PC-3 (cell line): ENCODE measurements around the gene RTN4RL2. TPM values are rescaled to one million over a fixed set of nuclear protein-coding genes. Genes with fewer than 3 reads are reported as not detected.

ENCODE experiments used
- ATAC-seq: fragments of 200-7000 bp; cut with Tn5 transposase; 2 replicates; pipeline ENCODE4 v1.9.1; 2020; ENCODE audit warnings: mild to moderate bottlenecking, moderate library complexity
- BruUV-seq: library from RNA; stranded (reverse); fragments of 400-500 nt; replicated peaks from 2 replicates; lab custom pipeline; 2021; lab: Mats Ljungman, UMichigan
- CTCF ChIA-PET: fragments of 300-600 bp; sonication (Branson Sonifier 250); formaldehyde crosslinking; loops from one replicate; lab custom pipeline; 2022; ENCODE audit warnings: antibody characterized with exemption; lab: Charles Lee
- POLR2A ChIA-PET: fragments of 300-600 bp; sonication (Branson Sonifier 250); formaldehyde crosslinking; loops from one replicate; lab custom pipeline; 2022; ENCODE audit warnings: antibody characterized with exemption; ENCODE audit not compliant: unreplicated experiment; lab: Charles Lee
- DNase-seq: peaks from one replicate; pipeline ENCODE4 v3.0.0-alpha.2; 2015
- H2AFZ ChIP-seq: fragments of 300-600 bp; sonication (generic); 2 replicates; pipeline ENCODE4 v1.6.0; 2016; ENCODE audit warnings: antibody characterized with exemption, low read length
- H3F3A ChIP-seq: fragments of 300-600 bp; sonication (generic); one replicate; pipeline ENCODE4 v1.6.0; 2017; ENCODE audit warnings: antibody characterized with exemption, low read length, control low read depth, mild to moderate bottlenecking; ENCODE audit not compliant: unreplicated experiment
- H3K27ac ChIP-seq: fragments of 300-600 bp; sonication (generic); 2 replicates; pipeline ENCODE4 v1.5.1; 2016; ENCODE audit warnings: mild to moderate bottlenecking, low read length
- H3K27me3 ChIP-seq: fragments of 300-600 bp; sonication (generic); 2 replicates; pipeline ENCODE4 v1.6.1; 2016; ENCODE audit warnings: low read length, mixed read lengths
- H3K36me3 ChIP-seq: fragments of 300-600 bp; sonication (generic); 2 replicates; pipeline ENCODE4 v1.6.1; 2016; ENCODE audit warnings: low read depth, mixed run types, low read length, mixed read lengths
- H3K4me1 ChIP-seq: fragments of 300-600 bp; sonication (generic); 2 replicates; pipeline ENCODE4 v1.5.1; 2016; ENCODE audit warnings: low read length; ENCODE audit not compliant: insufficient read depth
- H3K4me2 ChIP-seq: fragments of 300-600 bp; sonication (generic); 2 replicates; pipeline ENCODE4 v1.6.0; 2016; ENCODE audit warnings: low read length
- H3K4me3 ChIP-seq: fragments of 300-600 bp; sonication (generic); 2 replicates; pipeline ENCODE4 v1.5.1; 2016; ENCODE audit warnings: mild to moderate bottlenecking, low read length, mixed read lengths
- H3K79me2 ChIP-seq: fragments of 300-600 bp; sonication (generic); 2 replicates; pipeline ENCODE4 v1.6.1; 2017; ENCODE audit warnings: low read length, mixed read lengths
- H3K9ac ChIP-seq: fragments of 300-600 bp; sonication (generic); 2 replicates; pipeline ENCODE4 v1.6.0; 2016; ENCODE audit warnings: mild to moderate bottlenecking, low read length
- H3K9me2 ChIP-seq: fragments of 300-600 bp; sonication (generic); replicated peaks from 2 replicates; pipeline ENCODE4 v1.6.1; 2016; ENCODE audit warnings: mixed run types, low read length, mixed read lengths
- H3K9me3 ChIP-seq: fragments of 300-600 bp; sonication (generic); 2 replicates; pipeline ENCODE4 v1.6.1; 2016; ENCODE audit warnings: low read length, mixed read lengths
- H4K20me1 ChIP-seq: fragments of 300-600 bp; sonication (generic); 2 replicates; pipeline ENCODE4 v1.6.1; 2016; ENCODE audit warnings: low read length, mixed read lengths
- EZH2 ChIP-seq: fragments of 300-600 bp; sonication (generic); IDR thresholded peaks from one replicate; pipeline ENCODE4 v1.6.1; 2017; ENCODE audit warnings: antibody characterized with exemption, mild to moderate bottlenecking, low read length; ENCODE audit not compliant: unreplicated experiment
- EZH2phosphoT487 ChIP-seq: fragments of 300-600 bp; sonication (generic); IDR thresholded peaks from 2 replicates; pipeline ENCODE4 v1.6.1; 2018; ENCODE audit warnings: mild to moderate bottlenecking, antibody characterized with exemption, low read length, borderline replicate concordance
- intact Hi-C: fragments of 100-400 bp; cut with micrococcal nuclease; formaldehyde crosslinking; loops from 2 replicates; pipeline ENCODE4 v1.9.0; 2023
- total RNA-seq: library from RNA; depleted of rRNA; stranded (reverse); fragments of >200 nt; gene quantifications from 2 replicates; pipeline ENCODE4 v1.2.3, GENCODE V29; 2014
- TF ChIP-seq, protein P1 (sequence below): fragments of 300-600 bp; sonication (generic); conservative IDR thresholded peaks from 2 replicates; pipeline ENCODE4 v1.5.1; 2017; ENCODE audit warnings: antibody characterized with exemption, low read depth, mild to moderate bottlenecking, low read length

RTN4RL2 gene
- total RNA-seq, 1 experiment from 2014 or later: 3.5 TPM

GRCh38 chr11:57475191-57475590 is 14.9 kb downstream of the RTN4RL2 start:
- H3K27me3 ChIP-seq: no peaks in the 10 kb centered on the region
- H2AFZ ChIP-seq: no peak overlapping the region
- H3K79me2 ChIP-seq: no peaks in the 10 kb centered on the region
- peaks cover 29% of the 10 kb centered on the region for H3K4me1 ChIP-seq
- H3K9me2 ChIP-seq: no peaks in the 10 kb centered on the region
- no peaks in the 10 kb centered on the region for H3F3A ChIP-seq
- TF ChIP-seq EZH2phosphoT487: no peak
- TF ChIP-seq, protein P1, sequence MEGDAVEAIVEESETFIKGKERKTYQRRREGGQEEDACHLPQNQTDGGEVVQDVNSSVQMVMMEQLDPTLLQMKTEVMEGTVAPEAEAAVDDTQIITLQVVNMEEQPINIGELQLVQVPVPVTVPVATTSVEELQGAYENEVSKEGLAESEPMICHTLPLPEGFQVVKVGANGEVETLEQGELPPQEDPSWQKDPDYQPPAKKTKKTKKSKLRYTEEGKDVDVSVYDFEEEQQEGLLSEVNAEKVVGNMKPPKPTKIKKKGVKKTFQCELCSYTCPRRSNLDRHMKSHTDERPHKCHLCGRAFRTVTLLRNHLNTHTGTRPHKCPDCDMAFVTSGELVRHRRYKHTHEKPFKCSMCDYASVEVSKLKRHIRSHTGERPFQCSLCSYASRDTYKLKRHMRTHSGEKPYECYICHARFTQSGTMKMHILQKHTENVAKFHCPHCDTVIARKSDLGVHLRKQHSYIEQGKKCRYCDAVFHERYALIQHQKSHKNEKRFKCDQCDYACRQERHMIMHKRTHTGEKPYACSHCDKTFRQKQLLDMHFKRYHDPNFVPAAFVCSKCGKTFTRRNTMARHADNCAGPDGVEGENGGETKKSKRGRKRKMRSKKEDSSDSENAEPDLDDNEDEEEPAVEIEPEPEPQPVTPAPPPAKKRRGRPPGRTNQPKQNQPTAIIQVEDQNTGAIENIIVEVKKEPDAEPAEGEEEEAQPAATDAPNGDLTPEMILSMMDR: no peak
- TF ChIP-seq EZH2: no peak
- no peak overlapping the region for H3K9ac ChIP-seq
- ChIA-PET CTCF (no interaction called here), POLR2A (no interaction called here)
- H3K9me3 ChIP-seq: no peaks in the 10 kb centered on the region
- no peak overlapping the region for H3K4me2 ChIP-seq
- intact Hi-C loops: loop anchor here (5.0 kb wide), 1 partner anchor 52 kb away; no protein-coding TSS in a partner anchor
- no peaks in the 10 kb centered on the region for H4K20me1 ChIP-seq
- DNase-seq (peak; percentile 29), ATAC-seq (no peak)
- H3K4me3 ChIP-seq: no peak overlapping the region
- no peak overlapping the region for H3K27ac ChIP-seq
- no TSS peak for BruUV-seq
- no peaks in the 10 kb centered on the region for H3K36me3 ChIP-seq

DNA sequence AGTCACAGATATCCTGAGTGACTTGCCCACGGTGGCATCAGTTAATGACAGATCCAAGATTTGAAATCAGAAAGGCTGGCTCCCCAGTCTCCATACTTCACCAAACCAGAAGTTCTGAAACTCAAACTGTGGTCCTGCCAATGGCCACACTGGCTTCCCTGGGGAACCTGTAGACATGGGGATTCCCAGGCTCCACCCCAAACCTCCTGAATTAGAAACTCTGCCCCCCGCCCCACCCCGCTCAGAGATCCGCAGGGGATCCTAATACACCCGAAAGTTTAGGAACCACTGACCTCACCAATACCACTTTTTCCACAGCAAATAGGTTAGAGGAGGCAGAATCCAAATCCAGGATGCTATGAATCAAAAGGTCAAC is 15.3 kb downstream of the RTN4RL2 start:
- H3K9me2 ChIP-seq: no peaks in the 10 kb centered on the region
- H4K20me1 ChIP-seq: no peaks in the 10 kb centered on the region
- CTCF ChIA-PET: interaction anchor here (0.5 to 1.4 kb wide), 3 partner anchors 18 to 130 kb away, joined by 4 to 11 read pairs (median 7); no protein-coding TSS in a partner anchor
- peak overlapping the region; percentile 61; the same call in 1 of the 2 replicates for H3K4me3 ChIP-seq
- BruUV-seq: TSS peak; percentile 29
- peak overlapping the region; percentile 83 for H3K4me2 ChIP-seq
- H3K36me3 ChIP-seq: no peaks in the 10 kb centered on the region
- H2AFZ ChIP-seq: peak overlapping the region; percentile 84
- no peaks in the 10 kb centered on the region for H3K79me2 ChIP-seq
- ATAC-seq: no peak
- H3K9me3 ChIP-seq: no peaks in the 10 kb centered on the region
- no peaks in the 10 kb centered on the region for H3F3A ChIP-seq
- POLR2A ChIA-PET: interaction anchor here (0.6 kb wide), 1 partner anchor 797 kb away, joined by 3 read pairs; no protein-coding TSS in a partner anchor
- no peaks in the 10 kb centered on the region for H3K27me3 ChIP-seq
- DNase-seq: no peak
- intact Hi-C loops: loop anchor here (5.0 kb wide), 1 partner anchor 52 kb away; no protein-coding TSS in a partner anchor
- H3K9ac ChIP-seq: no peak overlapping the region
- H3K27ac ChIP-seq: no peak overlapping the region
- TF ChIP-seq EZH2 (no peak), EZH2phosphoT487 (no peak)
- TF ChIP-seq, protein P1: no peak
- peaks cover 29% of the 10 kb centered on the region for H3K4me1 ChIP-seq

DNA sequence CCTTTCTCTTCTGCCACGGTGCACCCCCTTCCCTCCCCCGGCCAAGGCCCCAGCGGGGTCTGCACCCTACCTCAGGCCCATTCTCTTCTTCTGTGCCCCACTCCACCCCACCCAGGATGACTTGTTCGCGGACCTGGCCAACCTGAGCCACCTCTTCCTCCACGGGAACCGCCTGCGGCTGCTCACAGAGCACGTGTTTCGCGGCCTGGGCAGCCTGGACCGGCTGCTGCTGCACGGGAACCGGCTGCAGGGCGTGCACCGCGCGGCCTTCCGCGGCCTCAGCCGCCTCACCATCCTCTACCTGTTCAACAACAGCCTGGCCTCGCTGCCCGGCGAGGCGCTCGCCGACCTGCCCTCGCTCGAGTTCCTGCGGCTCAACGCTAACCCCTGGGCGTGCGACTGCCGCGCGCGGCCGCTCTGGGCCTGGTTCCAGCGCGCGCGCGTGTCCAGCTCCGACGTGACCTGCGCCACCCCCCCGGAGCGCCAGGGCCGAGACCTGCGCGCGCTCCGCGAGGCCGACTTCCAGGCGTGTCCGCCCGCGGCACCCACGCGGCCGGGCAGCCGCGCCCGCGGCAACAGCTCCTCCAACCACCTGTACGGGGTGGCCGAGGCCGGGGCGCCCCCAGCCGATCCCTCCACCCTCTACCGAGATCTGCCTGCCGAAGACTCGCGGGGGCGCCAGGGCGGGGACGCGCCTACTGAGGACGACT is 15.9 kb downstream of the RTN4RL2 start:
- no peak for TF ChIP-seq EZH2
- TF ChIP-seq EZH2phosphoT487: peak; percentile 95
- TF ChIP-seq, protein P1: no peak
- peak overlapping the region; percentile 61 for H3K4me3 ChIP-seq
- H3K36me3 ChIP-seq: no peaks in the 10 kb centered on the region
- H3K79me2 ChIP-seq: no peaks in the 10 kb centered on the region
- H3K4me2 ChIP-seq: peak overlapping the region; percentile 83
- H3F3A ChIP-seq: no peaks in the 10 kb centered on the region
- H4K20me1 ChIP-seq: no peaks in the 10 kb centered on the region
- no peaks in the 10 kb centered on the region for H3K27me3 ChIP-seq
- intact Hi-C loops: loop anchor here (5.0 kb wide), 1 partner anchor 51 kb away; no protein-coding TSS in a partner anchor
- H3K9ac ChIP-seq: peak overlapping the region; percentile 45
- no peak overlapping the region for H3K27ac ChIP-seq
- ATAC-seq (peak; percentile 37), DNase-seq (peak; percentile 43)
- no TSS peak for BruUV-seq
- peak overlapping the region; percentile 84 for H2AFZ ChIP-seq
- ChIA-PET POLR2A (interaction anchor here (0.6 to 0.7 kb wide), 2 partner anchors 83 to 797 kb away, joined by 3 to 7 read pairs; no protein-coding TSS in a partner anchor), CTCF (interaction anchor here (0.5 to 1.4 kb wide), 5 partner anchors 17 to 130 kb away, joined by 3 to 11 read pairs (median 4); no protein-coding TSS in a partner anchor)
- H3K9me3 ChIP-seq: no peaks in the 10 kb centered on the region
- H3K4me1 ChIP-seq: peaks cover 29% of the 10 kb centered on the region
- H3K9me2 ChIP-seq: no peaks in the 10 kb centered on the region
